HG03575 (cell line): ENCODE data around the gene PSMF1.

Experiments
- ATAC-seq: cut with Tn5 transposase; IDR thresholded peaks from one replicate; pipeline ENCODE4 v1.9.1; 2021; ENCODE audit not compliant: unreplicated experiment, insufficient number of reproducible peaks, low FRiP score; ENCODE audit errors: extremely low read depth

The PSMF1 gene

DNA sequence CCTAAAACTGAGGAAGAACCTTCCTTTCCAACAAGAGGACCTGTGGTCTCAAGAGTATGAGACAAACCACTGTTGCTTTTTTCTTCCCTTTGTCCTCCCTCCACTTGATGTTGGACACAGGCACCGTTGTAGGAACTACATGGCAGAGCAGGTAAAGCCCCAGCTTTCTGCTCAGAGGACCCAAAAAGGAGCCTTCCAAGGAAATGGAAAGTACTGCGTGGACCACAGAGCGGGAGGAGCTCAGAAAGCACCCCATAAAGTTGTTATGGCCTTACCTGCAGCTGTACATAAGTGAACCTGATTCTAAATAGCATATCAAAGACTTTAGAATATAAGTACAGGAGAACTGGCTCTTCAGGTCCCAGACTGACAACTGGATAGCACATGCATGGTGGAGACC, 36.9 kb downstream of the PSMF1 start:
- ATAC-seq, result no peak

DNA sequence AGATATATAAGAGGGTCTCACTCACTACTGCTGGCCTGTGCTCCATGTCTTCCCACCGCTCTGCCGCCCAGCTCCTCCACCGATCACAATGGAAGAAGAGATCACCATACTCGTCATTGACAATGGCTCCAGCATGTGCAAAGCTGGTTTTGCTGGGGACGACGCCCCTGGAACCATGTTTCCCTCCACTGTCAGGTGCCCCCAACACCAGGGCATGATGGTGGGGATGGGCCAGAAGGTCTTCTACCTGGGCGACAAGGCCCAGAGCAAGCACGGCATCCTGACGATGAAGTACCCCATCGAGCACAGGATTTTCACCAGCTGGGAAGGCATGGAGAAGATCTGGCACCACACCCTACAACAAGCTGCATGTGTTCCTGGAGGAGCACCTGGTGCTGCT, 42.1 kb downstream of the PSMF1 start:
- no peak for ATAC-seq

DNA sequence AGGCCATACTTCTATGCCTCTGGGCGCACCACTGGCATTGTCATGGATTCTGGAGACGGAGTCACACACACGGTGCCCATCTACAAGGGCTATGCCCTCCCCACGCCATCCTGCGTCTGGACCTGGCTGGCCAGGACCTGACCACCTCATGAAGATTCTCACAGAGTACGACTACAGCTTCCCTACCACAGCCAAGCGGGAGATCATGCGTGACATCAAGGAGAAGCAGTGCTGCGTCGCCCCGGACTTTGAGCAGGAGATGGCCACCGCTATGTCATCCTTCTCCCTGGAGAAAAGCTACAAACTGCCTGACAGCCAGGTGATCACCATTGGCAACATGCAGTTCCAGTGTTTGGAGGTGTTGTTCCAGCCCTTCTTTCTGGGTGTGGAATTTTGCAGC, 42.6 kb downstream of the PSMF1 start:
- no peak for ATAC-seq

- no peak for ATAC-seq
Observed at GRCh38 chr20:1163105-1163504, 44.7 kb downstream of the PSMF1 start.

DNA sequence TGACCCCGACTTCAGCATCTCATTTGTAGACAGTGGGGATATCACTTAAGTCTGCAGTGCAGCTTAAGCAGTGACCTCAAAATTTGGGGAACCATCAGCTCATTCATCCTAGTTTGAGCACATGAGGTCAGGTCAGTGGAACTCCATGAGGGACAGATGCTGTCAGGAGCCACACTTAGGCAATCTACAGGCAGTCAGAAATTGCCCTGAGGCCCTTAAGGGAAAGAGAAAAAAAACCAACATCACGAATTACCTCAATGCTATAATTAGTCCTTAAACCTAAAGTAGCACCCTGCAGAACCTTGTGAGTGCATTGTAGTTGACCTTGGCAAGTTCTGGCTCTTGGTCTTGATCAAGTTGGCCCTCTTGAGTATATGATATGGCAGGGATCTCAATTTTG, 45.3 kb downstream of the PSMF1 start:
- no peak for ATAC-seq

DNA sequence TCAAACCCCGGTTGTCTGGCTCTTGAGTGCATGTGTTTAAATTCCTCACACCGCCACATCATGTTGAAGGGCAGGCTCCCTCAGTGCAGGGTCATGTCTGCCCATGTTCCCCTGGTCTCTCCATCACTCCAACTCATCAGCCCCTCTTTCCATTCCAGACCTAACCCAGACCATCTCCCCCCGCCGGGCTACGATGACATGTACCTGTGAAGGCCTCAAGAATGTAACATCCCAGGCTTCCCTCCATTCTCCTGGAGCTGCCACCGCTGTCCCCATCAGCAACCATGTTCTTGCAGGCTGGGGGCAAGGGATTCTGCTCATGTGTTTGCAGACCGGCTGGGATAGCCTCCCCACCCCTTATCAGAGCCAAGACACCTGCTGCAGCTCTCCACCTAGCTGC, 46.5 kb downstream of the PSMF1 start:
- ATAC-seq, result no peak

DNA sequence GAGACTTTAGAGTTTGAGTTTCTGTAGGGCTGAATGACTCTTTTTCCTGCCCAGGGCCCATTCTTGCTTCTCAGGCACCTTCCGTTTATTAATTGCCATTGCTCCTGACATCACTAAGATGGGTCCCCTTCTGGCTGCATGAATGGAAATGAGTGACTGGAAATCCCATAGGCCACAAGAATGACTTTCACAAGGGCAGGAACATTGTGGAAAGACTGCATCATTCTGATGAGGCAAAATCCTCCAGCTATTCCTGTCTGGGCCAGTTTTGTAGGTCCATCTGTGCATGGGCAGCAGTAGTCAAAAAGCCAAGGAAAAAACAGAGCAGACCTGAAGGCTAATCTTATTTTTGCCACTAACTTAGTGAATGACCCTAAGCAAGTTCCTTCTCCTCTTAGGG, 47.1 kb downstream of the PSMF1 start:
- no peak for ATAC-seq

DNA sequence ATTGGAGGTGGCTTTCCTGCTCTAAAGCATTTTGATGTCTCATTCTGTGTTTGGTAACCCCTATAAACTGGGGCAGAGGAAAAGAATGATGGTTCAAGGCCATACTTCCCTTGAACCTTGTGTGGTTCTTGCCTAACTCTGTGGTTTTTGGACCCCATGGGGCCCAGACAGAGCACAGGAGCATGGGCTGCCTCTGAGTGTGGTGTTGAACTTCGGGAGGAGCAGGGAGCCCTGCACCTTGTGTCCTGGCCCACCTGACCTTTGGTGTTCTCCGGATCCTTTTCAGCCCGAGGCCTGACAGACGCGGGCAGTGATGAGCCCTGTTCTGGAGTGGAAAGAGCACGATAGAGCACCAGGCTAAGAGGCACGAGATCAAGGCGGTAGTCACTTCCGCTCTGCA, 47.5 kb downstream of the PSMF1 start:
- ATAC-seq, result no peak

DNA sequence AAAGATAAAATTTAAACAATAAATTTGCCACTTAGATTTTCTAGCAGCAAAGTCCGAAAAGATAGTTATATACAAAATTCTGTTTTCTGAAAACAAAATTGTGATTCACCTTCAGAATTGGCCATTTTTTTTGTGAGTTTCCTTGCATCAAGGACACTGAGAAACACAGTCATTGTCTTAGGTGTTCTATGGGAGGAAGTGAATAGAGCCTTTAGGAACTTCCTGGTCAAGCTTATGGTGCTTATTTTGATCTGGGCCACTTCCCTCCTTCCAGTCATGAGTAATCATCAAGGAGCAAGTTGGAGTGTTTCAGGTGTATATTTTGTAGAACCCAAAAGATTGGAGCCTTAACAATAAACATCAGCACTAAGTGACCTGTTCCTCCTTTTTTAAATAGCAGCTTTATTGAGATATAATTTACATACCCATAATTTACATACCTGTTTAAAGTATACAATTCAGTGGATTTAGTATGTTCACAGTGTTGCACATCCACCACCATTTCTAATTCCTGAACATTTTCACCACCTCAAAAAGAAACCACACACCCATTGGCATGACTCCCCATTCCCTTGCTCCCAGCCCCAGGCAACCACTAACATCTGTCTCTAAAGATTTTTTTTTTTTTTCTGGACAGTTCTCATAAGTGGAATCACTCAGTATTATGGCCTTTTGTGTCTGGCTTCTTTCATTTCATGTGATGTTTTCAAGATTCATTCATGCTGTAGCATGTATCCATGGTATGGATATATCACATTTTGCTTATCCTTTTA, 48.7 kb downstream of the PSMF1 start:
- ATAC-seq, result no peak

DNA sequence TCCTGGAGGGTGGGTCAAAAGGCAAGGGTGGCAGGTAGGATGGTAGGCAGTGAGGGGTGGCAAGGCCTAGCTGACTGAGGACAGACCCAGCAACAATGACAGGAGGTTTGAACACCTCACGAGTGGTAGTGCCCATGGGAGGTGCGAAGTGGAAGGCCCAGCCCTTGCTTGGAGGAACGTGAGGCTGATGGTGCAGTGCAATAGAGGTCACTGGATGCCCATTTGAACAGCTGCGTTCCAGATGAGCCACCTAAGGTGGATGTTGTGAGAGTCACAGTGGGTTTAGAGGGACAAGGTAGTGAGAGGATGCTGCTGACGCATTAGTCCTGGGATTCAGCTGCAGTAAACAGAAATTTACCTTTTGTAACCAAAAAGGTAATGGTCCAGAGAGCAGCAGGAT, 50.8 kb downstream of the PSMF1 start:
- no peak for ATAC-seq

DNA sequence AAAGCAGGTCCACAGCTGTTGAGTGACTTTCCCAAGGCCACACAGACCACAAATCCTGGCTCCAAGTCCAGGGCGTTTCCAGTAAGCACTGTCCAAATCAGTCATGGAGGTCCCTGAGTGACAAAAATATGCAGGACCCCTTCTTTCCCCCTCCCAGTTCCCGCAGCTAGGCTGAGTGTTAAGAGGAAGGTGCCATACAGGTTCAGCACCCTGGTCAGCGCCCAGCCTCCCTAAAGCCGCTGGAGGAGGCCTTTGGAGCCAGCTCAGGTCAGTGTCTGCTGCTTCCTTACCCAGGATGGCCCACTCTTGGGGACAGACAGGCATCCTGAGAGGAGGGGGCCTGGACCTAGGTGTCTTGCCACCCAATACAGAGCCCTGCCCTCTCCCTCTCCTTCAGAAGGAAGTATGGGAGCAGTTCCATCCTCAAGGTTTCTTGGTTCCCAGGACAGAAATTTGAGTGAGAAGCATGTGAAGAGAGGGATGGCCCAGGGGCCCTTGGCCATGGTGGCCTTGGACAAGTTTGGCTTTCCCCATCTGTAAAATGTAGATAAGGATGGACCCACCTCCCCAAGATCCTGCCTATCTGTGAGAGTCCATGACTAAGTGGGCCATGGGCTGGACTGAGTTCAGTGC, 53.2 kb downstream of the PSMF1 start:
- ATAC-seq, result no peak

DNA sequence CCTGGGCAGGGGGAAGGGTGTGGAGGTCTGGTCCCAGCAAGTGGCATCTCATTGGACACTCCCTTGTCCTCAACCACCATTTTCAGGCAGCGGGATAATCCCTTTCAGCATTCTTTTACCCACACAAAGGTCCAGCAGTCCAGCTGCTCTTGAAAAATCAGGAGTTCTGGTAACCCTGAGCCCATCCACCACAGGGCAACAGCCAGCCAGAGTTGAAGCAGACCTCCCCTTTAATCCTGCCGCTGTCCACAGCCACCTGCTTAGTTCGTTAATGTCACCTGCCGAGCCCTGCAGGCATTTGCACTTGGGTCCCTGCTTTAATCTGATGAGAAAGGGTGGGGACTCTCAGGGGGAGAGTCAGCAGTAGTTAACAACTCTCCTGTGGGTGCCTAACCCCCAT, 55.3 kb downstream of the PSMF1 start:
- no peak for ATAC-seq

DNA sequence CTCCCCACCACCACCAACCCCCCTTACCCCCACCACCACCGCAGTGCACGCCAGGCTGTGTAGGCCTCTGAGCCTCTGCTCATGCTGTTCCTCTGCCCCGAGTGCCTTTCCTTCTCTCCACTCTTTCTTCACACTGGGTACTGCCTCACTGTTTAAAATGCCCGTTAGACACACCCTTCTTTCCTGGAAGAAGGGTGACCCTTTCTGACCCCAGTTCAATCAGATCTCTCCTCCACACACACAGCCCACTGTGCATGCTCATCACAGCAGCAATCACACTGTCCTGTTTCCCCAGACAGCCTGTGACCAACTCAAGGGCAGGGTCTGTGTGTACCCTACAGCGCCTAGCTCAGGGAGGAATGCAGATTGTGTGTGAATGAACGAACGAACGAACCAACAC, 56.4 kb downstream of the PSMF1 start:
- ATAC-seq, result no peak

- no peak for ATAC-seq
Observed at GRCh38 chr20:1177680-1178079, 59.3 kb downstream of the PSMF1 start.

- ATAC-seq, result no peak
Observed at GRCh38 chr20:1178103-1178502, 59.7 kb downstream of the PSMF1 start.

DNA sequence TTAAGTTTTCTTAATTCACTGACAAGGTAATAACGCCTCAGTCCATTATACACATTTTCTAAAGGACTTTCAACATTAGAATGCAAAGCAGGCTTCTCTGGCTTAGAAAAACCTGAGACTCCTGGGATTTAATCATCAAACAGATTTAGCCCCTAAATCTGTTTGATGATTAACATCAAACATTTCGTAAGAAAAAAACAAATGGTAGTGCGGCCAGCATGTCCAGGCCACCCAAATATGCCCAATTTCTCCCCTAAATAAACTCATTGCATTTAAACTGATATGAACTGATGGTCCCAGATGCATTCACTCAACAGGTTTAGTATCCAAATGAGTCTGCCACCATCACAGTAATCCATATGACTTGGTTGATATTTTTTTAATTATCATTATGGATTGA, 60.2 kb downstream of the PSMF1 start:
- ATAC-seq, result no peak

DNA sequence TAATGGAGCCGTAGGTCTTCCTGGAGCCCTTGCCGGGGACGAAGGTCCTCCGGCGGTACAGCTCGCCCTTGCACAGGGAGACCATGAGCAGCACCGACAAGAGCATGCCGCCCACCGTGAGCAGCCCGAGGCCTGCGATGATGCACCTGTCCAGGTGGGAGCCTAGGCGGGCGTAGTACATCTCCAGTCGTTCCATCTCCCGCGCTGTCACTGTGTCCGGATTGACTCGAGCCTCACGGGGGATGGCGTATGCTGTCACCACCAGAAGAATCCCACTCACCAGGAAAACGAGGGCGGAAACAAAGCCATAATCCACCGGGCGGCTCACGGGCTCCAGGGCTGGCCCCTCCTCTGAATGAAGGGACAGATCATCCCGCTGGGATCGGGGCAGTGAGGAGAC, 62.5 kb downstream of the PSMF1 start:
- ATAC-seq, result no peak

DNA sequence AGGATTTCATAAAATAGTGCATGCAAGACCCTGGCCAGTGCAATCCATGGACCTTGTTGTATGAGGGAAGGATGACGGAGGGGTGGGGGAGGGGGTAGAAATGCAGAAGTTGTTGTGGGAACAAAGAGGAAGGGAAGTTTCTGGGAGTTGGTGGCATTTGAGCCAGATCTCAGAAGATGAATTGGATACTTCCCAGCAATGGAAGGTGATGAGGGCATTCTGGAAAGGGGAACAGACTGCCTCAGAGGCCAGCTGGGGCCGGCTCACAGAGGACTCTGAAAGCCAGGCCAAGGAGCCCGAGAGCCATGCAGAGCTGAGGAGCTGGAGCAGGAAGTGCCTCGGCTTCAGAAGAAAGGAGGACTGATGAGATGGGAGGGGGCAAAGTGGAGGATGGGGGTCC, 63.7 kb downstream of the PSMF1 start:
- no peak for ATAC-seq

DNA sequence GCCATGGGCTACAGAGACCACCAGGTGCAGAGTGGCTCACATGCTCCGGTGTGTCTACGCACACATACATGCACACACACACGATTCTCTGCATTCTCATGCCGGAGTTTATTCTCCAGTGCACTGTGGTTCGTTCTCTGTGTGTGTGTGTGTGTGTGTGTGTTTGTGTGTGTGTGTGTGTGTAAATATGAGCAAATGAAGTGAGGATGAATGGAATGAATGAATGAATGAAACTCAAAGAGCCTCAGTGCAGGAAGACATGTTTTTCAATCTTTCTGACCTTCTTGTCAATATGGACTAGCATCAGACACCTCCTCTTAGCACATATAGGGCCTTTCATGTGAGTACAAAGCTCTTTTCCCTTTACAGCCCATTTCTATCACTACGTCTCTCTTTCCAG, 64.8 kb downstream of the PSMF1 start:
- ATAC-seq, result no peak

DNA sequence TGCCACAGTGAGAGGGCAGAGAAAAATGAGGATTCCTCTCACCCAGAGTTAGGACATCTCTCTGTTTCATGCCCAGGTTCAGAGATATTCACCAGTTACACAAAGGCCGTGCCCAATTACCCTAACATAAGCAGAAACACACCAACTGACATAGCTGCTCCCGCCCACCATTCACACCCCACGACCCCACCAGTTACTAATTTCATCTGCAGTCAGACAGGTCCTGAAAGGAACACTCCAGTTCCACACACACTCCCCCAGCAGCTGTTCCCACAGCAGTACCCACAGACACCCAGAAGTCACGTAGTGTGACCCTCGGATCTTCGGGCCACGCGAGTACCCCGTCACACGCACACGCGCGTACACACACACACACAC, 65.8 kb downstream of the PSMF1 start:
- no peak for ATAC-seq
